SK-N-DZ (cell line): ENCODE data around the gene NUDT22.
A peak's percentile ranks its signal among the peaks of the same experiment; 100 is the strongest.

ENCODE experiments used
- DNase-seq: peaks from one replicate; pipeline ENCODE4 v3.0.0-alpha.2; 2015; ENCODE audit warnings: low spot score

The NUDT22 gene

DNA sequence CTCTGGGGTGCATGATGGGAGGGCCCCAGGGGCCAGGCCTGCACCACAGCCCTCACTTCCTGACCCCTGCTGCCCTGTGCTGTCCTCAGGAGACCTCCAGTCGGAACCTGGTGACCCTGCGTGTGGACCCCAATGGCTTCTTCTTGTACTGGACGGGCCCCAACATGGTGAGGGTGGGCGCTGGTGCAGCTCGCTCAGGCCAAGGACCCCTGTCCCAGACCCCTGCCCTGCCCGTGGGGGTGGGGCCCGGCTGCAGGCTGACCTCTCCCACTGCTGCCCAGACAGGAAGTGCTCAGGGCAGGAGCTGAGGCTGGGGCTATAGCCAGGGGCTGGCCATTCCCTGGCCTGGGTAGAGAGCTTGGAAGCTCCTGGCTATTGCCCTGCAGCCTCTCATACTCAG lies 28.3 kb downstream of the NUDT22 start:
- no peak for DNase-seq

- DNase-seq, result no peak
Measured at GRCh38 chr11:64255135-64256128, 29.4 kb downstream of the NUDT22 start.

GRCh38 chr11:64256300-64256699 lies 30.2 kb downstream of the NUDT22 start:
- no peak for DNase-seq

- no peak for DNase-seq
Measured at GRCh38 chr11:64258356-64258755, 32.3 kb downstream of the NUDT22 start.

- DNase-seq, result no peak
Measured at GRCh38 chr11:64258946-64259532, 33.0 kb downstream of the NUDT22 start.

DNA sequence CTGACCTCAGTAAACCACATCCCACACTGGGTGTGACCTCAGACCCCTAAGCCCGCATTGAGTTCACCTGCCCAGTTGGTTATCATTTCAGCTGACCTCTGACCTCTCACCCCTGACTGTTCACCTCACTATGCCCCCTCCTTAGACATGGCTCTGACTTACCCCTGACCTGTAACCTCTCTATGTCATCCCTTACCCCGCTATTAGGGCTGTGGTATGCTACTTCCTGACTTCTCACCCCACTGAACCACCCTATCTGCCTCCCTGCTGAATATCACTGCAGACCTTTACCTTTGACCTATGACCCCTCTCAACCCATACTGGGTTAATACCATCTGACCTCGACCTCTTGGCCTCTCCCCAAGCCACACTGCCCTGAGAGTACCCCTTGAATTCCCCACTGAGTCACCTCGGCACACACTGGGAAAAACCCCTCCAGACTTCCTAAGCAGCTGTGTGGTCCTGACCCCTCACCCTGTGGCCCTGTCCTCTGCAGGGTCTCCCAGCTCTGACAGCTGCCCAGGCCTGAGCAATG lies 33.5 kb downstream of the NUDT22 start:
- DNase-seq, result no peak

DNA sequence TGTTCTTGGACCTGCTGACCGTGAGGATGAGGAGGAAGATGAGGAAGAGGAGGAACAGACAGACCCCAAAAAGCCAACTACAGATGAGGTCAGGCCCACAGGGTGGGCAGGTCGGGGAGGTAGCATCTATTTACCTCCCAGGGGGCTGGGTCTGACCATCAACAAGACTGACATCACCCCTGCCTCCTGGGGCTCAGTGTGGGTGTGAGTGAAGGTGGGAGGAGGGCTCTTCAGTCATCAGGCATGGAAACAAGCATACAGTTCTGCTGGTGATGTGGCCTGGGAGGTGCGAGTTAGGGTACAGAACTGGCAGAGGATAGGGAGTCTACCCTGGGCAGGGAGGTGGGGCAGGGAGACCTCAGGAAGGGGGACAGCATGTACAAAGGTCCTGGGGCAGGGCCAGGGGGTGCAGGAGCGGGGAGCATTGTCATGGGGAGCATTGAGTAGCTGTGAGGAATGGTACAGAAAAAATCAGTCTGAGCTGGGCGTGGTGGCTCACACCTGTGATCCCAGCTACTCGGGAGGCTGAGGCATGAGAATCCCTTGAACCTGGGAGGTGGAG lies 34.2 kb downstream of the NUDT22 start:
- no peak for DNase-seq

DNA sequence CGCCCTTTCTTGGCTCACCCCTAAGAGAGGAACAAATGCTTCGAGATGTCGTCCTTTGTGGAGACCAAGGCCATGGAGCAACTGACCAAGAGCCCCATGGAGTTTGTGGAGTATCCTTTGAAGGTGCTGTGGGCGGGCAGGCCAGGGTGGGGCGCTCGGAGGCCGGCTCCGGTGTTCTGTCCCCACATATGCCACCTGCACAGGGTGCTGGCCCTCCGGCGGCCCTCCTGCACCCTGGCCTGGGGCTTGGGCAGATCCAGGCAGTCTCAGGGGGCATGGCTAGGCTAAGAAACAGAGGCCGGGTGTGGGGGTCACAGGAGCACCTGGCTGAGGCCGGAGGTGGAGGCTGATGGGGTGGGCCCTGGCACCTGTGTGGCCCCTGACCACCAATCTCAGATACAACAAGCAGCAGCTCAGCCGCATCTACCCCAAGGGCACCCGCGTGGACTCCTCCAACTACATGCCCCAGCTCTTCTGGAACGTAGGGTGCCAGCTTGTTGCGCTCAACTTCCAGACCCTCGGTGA lies 35.5 kb downstream of the NUDT22 start:
- no peak for DNase-seq

- no peak for DNase-seq
Measured at GRCh38 chr11:64262271-64263002, 36.4 kb downstream of the NUDT22 start.

DNA sequence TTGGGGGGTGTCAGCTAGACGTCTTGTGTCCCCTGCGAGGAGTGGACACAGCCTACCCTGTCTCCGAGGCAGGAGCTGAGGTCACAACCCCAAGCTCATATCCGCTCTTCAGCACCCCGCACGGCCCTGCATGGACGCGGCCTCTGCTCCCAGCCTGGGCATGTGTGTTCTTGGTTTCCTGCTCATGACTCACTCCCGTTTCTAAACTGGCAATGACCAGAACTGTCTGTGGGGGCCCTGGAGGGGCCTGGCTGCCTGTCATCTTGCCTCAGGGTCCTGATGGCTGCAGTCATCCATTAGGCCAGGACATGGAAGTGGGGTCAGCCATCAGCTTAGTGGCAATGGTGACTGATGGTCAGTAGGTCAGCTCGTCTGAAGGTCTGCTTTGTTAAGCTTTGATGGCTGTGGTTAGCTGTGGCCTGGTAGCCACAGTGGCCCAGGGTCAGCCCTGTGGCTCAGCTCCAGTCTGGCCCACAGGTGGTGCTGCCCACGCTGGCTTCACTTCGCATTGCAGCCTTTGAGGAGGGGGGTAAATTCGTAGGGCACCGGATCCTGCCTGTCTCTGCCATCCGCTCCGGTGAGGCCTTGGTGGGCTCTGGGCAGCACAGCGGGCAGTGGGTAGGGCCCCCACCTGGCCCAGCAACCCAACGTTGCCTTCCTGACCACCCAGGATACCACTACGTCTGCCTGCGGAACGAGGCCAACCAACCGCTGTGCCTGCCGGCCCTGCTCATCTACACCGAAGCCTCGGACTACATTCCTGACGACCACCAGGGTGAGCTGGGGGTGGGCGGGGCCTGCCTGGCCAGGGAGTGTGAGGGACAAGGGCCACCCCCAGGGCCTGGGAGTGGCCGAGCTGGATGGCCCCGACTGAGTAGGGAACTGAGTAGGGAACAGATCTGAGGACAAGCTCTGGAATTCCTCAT lies 37.2 kb downstream of the NUDT22 start:
- no peak for DNase-seq

DNA sequence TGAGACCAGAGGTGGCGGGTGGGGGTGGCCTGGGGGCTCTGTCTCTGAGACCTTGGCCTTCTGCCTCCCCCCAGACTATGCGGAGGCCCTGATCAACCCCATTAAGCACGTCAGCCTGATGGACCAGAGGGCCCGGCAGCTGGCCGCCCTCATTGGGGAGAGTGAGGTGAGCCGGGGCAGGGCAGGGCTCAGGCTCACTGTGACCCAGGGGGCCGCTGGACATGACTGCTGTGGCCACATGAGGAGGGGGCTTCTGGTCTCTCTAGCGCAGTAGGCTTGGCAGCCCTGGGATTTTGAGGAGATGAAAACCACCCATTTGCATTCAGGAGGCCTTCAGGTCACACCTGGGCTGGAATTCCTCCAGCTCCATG lies 37.9 kb downstream of the NUDT22 start:
- DNase-seq, result no peak

DNA sequence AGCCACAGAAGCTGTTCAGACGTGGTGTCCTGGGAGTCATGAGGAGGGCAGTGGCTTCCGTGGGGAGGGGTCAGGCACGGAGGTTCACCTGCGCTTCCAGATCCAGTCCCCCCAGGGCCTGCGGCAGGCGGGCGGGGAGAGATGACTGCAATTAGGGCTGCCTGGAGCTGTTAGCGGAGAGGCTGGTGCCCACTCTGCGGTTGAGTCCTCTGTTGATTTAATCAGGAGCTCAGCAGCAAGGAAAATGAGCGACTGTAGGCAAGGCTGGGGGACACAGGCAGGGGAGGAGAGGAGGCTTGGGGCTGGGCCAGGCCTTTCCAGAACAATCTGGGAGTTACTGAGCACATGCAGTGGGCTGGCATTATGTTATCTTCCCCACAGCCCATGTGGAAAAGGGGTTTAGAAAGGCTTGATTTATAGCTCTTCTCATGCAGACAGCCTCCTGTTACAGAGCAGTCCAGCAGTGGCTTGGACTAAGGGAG lies 38.3 kb downstream of the NUDT22 start:
- peak; percentile 79 for DNase-seq

DNA sequence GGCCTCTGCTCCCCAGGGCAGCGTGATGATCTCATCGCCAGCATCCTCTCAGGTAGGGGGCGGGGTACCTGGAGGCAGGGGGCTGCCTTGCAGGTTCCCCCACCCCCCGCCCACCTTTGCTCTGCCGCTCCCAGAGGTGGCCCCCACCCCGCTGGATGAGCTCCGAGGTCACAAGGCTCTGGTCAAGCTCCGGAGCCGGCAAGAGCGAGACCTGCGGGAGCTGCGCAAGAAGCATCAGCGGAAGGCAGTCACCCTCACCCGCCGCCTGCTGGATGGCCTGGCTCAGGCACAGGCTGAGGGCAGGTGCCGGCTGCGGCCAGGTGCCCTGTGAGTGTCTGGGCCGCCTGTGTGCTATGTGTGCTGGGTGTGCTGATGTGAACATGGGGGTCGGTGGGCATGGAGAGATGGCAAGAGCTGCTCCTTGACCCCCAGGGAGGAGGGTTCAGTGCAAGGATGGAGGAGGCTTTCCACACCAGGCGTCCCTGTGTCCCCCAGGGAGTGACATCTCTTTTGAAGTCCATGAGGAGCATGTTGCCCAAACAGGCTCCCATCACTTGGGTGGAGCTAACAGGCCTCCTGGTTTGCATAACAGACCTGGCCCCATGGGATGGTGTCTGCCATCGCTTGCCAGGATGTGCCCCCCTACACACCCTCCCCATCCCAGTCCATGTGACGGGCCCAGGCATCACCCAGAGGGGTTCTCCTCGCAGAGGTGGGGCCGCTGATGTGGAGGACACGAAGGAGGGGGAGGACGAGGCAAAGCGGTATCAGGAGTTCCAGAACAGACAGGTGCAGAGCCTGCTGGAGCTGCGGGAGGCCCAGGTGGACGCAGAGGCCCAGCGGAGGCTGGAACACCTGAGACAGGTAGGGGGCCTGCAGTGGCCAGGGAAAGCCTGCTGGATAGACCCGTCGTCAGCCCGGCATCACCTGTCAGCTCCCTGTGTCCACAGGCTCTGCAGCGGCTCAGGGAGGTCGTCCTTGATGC lies 39.4 kb downstream of the NUDT22 start:
- no peak for DNase-seq

GRCh38 chr11:64266339-64266738 lies 40.3 kb downstream of the NUDT22 start:
- DNase-seq, result no peak

DNA sequence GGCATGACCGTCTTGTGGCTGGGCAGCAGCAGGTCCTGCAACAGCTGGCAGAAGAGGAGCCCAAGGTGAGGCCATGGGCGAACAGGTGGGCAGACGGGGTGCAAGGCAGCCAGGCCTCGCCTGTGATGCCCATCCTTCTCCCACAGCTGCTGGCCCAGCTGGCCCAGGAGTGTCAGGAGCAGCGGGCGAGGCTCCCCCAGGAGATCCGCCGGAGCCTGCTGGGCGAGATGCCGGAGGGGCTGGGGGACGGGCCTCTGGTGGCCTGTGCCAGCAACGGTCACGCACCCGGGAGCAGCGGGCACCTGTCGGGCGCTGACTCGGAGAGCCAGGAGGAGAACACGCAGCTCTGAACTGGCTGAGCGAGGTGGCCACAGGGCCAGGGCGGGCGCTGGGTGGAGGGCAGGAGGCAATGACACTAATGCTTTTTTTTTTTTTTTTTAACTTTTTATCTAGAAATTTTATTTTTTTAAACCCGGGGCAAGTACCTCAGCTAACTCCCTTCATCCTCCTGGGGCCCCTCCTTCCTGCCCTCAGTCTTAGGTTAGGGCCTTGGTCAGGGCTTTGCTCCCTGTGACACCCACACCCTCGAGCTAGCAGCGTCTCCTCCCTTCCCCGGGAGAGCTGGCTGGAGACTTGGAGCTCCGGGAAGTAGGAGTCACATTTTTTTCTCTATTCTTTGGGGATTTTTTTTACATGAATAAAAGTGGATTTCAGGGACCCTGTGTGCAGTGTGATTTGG lies 41.3 kb downstream of the NUDT22 start:
- no peak for DNase-seq

GRCh38 chr11:64268025-64268892 lies 42.2 kb downstream of the NUDT22 start:
- DNase-seq, result peak; percentile 63

- peak; percentile 46 for DNase-seq
Measured at GRCh38 chr11:64268893-64269539, 42.9 kb downstream of the NUDT22 start.
